Testis (tissue), 2 donors: ENCODE measurements around the gene NRP1.

Experiments used
- POLR2A ChIP-seq: fragments of 450-650 bp; IDR thresholded peaks from one replicate; pipeline ENCODE4 v1.6.1; 2017; ENCODE audit warnings: antibody characterized with exemption, mild to moderate bottlenecking, moderate library complexity
- TF ChIP-seq, protein P1 (sequence below), 3 experiments: fragments of 450-650 bp in 2 of 3; fragments of 200-600 bp in 1 of 3; sonication (generic) in 1 of 3; IDR thresholded peaks; one replicate each; pipeline ENCODE4 v1.5.1; 2016 to 2019; ENCODE audit warnings: antibody characterized with exemption in 3 of 3, mild to moderate bottlenecking in 2 of 3, moderate library complexity in 1 of 3

DNA sequence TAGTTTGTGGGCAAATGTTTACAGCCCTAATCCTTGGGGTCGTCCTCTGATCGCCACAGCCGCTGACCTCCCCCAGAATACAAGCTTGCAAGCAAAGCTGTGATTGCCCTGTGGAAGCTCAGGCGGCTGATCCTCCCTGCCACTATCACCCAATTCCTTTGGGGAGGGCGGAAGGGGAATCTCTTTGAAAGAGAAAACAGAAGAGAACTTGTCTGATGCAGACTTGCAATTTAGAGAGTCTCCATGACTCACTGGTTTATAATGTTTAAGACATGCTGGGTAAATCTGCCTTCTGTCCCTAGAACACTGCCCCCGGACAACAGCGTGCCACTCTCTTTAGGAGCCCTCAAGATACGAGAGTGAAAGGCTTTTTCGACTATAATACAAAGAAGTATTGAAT is 75.5 kb downstream of the NRP1 start:
- TF ChIP-seq, protein P1, sequence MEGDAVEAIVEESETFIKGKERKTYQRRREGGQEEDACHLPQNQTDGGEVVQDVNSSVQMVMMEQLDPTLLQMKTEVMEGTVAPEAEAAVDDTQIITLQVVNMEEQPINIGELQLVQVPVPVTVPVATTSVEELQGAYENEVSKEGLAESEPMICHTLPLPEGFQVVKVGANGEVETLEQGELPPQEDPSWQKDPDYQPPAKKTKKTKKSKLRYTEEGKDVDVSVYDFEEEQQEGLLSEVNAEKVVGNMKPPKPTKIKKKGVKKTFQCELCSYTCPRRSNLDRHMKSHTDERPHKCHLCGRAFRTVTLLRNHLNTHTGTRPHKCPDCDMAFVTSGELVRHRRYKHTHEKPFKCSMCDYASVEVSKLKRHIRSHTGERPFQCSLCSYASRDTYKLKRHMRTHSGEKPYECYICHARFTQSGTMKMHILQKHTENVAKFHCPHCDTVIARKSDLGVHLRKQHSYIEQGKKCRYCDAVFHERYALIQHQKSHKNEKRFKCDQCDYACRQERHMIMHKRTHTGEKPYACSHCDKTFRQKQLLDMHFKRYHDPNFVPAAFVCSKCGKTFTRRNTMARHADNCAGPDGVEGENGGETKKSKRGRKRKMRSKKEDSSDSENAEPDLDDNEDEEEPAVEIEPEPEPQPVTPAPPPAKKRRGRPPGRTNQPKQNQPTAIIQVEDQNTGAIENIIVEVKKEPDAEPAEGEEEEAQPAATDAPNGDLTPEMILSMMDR (IDR thresholded peaks at IDR 0.05) = no peak
- TF ChIP-seq POLR2A = no peak
